Neural cell (in vitro differentiated cells): ENCODE measurements around the gene NAA15. TPM values are rescaled to one million over a fixed set of nuclear protein-coding genes. Genes with fewer than 3 reads are reported as not detected.

ENCODE experiments used
- H2AFZ ChIP-seq: fragments of 200-600, 300-800 bp; sonication (generic), shearing (Covaris generic); 2 replicates; pipeline ENCODE4 v1.6.0; 2014; ENCODE audit warnings: low read depth, mild to moderate bottlenecking, antibody characterized with exemption, low read length, moderate library complexity
- H3F3A ChIP-seq: fragments of 200-600 bp; shearing (Covaris generic); 2 replicates; pipeline ENCODE4 v1.6.1; 2016; ENCODE audit warnings: mild to moderate bottlenecking, moderate library complexity, mixed read lengths, antibody characterized with exemption, low read length; ENCODE audit not compliant: insufficient read depth, poor library complexity, severe bottlenecking
- H3K27ac ChIP-seq: fragments of 200-600, 300-800 bp; sonication (generic), shearing (Covaris generic); 2 replicates; pipeline ENCODE4 v1.5.1; 2014; ENCODE audit warnings: mild to moderate bottlenecking, low read length, moderate library complexity
- H3K27me3 ChIP-seq: fragments of 300-800, 200-600 bp; sonication (generic), shearing (Covaris generic); 2 replicates; pipeline ENCODE4 v1.6.0; 2014; ENCODE audit warnings: mild to moderate bottlenecking, low read depth, low read length, moderate library complexity; ENCODE audit not compliant: insufficient read depth
- H3K36me3 ChIP-seq: fragments of 300-800, 200-600 bp; sonication (generic), shearing (Covaris generic); 2 replicates; pipeline ENCODE4 v1.5.1; 2014; ENCODE audit warnings: mild to moderate bottlenecking, antibody characterized with exemption, low read length, moderate library complexity; ENCODE audit not compliant: insufficient read depth
- H3K4me2 ChIP-seq: fragments of 300-800, 200-600 bp; sonication (generic), shearing (Covaris generic); 2 replicates; pipeline ENCODE4 v1.6.0; 2014; ENCODE audit warnings: mild to moderate bottlenecking, low read length
- H3K4me3 ChIP-seq: fragments of 300-800, 200-600 bp; sonication (generic), shearing (Covaris generic); 2 replicates; pipeline ENCODE4 v1.5.1; 2014; ENCODE audit warnings: mild to moderate bottlenecking, low read length, moderate library complexity
- H3K79me2 ChIP-seq: fragments of 200-600 bp; shearing (Covaris generic); replicated peaks from 2 replicates; pipeline ENCODE4 v1.6.0; 2014; ENCODE audit warnings: mild to moderate bottlenecking, low read length, moderate library complexity; ENCODE audit not compliant: insufficient read depth
- H3K9ac ChIP-seq: fragments of 300-800, 200-600 bp; sonication (generic), shearing (Covaris generic); 2 replicates; pipeline ENCODE4 v1.6.1; 2016; ENCODE audit warnings: mild to moderate bottlenecking, low read length, mixed read lengths
- H3K9me2 ChIP-seq: fragments of 200-600 bp; shearing (Covaris generic); 2 replicates; pipeline ENCODE4 v1.6.1; 2016; ENCODE audit warnings: mild to moderate bottlenecking, low read length, mixed read lengths; ENCODE audit not compliant: insufficient read depth
- H3K9me3 ChIP-seq: fragments of 200-600, 300-800 bp; sonication (generic), shearing (Covaris generic); 2 replicates; pipeline ENCODE4 v1.6.1; 2016; ENCODE audit warnings: mild to moderate bottlenecking, mixed run types, low read length, moderate library complexity, mixed read lengths
- H4K20me1 ChIP-seq: fragments of 200-600 bp; shearing (Covaris generic); 2 replicates; pipeline ENCODE4 v1.6.1; 2016; ENCODE audit warnings: mild to moderate bottlenecking, mixed run types; ENCODE audit not compliant: insufficient read depth
- EP300 ChIP-seq: fragments of 450-650 bp; conservative IDR thresholded peaks from 2 replicates; pipeline ENCODE4 v1.6.1; 2014; ENCODE audit warnings: antibody characterized with exemption, mild to moderate bottlenecking, moderate library complexity; ENCODE audit not compliant: poor library complexity, severe bottlenecking
- EZH2 ChIP-seq: fragments of 200-600, 300-800 bp; shearing (Covaris generic), sonication (generic); IDR thresholded peaks from 2 replicates; pipeline ENCODE4 v1.6.1; 2014; ENCODE audit warnings: antibody characterized with exemption, low read length, borderline replicate concordance, mild to moderate bottlenecking; ENCODE audit not compliant: insufficient read depth, poor library complexity, severe bottlenecking
- MXI1 ChIP-seq: fragments of 450-650 bp; conservative IDR thresholded peaks from 2 replicates; pipeline ENCODE4 v1.6.1; 2014; ENCODE audit warnings: antibody characterized with exemption, mild to moderate bottlenecking; ENCODE audit not compliant: poor library complexity, severe bottlenecking
- POLR2AphosphoS5 ChIP-seq: IDR thresholded peaks from 2 replicates; pipeline ENCODE4 v1.6.1; 2012
- RAD21 ChIP-seq: fragments of 450-650 bp; conservative IDR thresholded peaks from 2 replicates; pipeline ENCODE4 v1.6.1; 2014; ENCODE audit warnings: antibody characterized with exemption, mild to moderate bottlenecking, moderate library complexity
- SMC3 ChIP-seq: fragments of 450-650 bp; conservative IDR thresholded peaks from 2 replicates; pipeline ENCODE4 v1.6.1; 2014; ENCODE audit warnings: antibody characterized with exemption, mild to moderate bottlenecking, moderate library complexity; ENCODE audit not compliant: poor library complexity
- TAF1 ChIP-seq: IDR thresholded peaks from 2 replicates; pipeline ENCODE4 v1.6.1; 2012; ENCODE audit warnings: low read depth
- polyA plus RNA-seq: library from polyadenylated mRNA; depleted of rRNA; stranded (reverse); fragments of >200 nt; gene quantifications from 2 replicates; pipeline ENCODE4 v1.2.3, GENCODE V29; 2014
- TF ChIP-seq, protein P1 (sequence below): fragments of 450-650 bp; IDR thresholded peaks from 2 replicates; pipeline ENCODE4 v1.5.1; 2014; ENCODE audit warnings: antibody characterized with exemption, mild to moderate bottlenecking, moderate library complexity; ENCODE audit not compliant: poor library complexity, severe bottlenecking
- TF ChIP-seq, protein P2 (sequence below): IDR thresholded peaks from 2 replicates; pipeline ENCODE4 v1.6.1; 2012; ENCODE audit warnings: borderline replicate concordance

The NAA15 gene
- polyA plus RNA-seq, 1 donor from 2014 or later = 12.5 TPM

DNA sequence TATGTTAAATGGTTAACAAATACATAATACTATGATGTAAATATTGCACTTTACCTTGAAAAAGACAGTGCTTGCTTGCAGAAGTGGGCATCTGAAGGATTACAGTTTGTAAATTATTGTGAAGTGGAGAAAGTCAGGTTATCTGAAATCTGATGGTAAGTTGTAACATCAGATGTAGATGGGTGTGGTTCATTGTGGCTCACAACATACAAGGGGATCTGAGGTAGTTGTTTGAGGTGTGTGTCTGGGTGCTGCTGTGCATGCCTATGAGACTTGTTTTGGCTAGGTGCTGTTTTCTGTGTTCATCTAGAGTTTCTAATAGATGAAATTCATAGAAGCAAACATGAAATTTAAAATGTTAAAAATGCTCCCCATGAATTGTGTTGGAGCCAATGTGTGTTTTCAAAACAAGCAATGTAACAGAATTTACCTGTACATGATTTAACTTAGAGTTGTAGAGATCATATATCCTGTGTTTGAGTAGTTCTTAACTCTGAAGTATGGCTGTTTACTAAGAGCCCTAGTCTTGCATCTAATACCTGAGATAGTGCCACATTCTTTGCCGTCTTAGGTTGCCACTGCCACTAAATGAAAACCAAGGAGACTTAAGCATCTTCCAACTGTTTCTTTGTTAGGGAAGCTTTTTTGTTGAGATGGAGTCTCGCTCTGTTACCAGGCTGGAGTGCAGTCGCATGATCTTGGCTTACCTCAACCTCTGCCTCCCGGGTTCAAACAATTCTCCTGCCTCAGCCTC lies 12.9 kb downstream of the NAA15 start:
- Histone ChIP-seq H3K27me3 (no peaks in the 10 kb centered on the region), H3F3A (no peaks in the 10 kb centered on the region), H3K4me2 (no peak overlapping the region), H3K27ac (no peak overlapping the region), H3K9me2 (no peaks in the 10 kb centered on the region), H2AFZ (no peak overlapping the region), H4K20me1 (peaks cover 3% of the 10 kb centered on the region), H3K36me3 (no peaks in the 10 kb centered on the region), H3K4me3 (no peak overlapping the region), H3K9me3 (no peaks in the 10 kb centered on the region), H3K9ac (no peak overlapping the region), H3K79me2 (peaks cover 79% of the 10 kb centered on the region)
- TF ChIP-seq RAD21 (no peak), POLR2AphosphoS5 (no peak), SMC3 (no peak), EZH2 (no peak), EP300 (no peak), MXI1 (no peak), TAF1 (no peak)
- TF ChIP-seq, protein P1, sequence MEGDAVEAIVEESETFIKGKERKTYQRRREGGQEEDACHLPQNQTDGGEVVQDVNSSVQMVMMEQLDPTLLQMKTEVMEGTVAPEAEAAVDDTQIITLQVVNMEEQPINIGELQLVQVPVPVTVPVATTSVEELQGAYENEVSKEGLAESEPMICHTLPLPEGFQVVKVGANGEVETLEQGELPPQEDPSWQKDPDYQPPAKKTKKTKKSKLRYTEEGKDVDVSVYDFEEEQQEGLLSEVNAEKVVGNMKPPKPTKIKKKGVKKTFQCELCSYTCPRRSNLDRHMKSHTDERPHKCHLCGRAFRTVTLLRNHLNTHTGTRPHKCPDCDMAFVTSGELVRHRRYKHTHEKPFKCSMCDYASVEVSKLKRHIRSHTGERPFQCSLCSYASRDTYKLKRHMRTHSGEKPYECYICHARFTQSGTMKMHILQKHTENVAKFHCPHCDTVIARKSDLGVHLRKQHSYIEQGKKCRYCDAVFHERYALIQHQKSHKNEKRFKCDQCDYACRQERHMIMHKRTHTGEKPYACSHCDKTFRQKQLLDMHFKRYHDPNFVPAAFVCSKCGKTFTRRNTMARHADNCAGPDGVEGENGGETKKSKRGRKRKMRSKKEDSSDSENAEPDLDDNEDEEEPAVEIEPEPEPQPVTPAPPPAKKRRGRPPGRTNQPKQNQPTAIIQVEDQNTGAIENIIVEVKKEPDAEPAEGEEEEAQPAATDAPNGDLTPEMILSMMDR = no peak
- TF ChIP-seq, protein P2, sequence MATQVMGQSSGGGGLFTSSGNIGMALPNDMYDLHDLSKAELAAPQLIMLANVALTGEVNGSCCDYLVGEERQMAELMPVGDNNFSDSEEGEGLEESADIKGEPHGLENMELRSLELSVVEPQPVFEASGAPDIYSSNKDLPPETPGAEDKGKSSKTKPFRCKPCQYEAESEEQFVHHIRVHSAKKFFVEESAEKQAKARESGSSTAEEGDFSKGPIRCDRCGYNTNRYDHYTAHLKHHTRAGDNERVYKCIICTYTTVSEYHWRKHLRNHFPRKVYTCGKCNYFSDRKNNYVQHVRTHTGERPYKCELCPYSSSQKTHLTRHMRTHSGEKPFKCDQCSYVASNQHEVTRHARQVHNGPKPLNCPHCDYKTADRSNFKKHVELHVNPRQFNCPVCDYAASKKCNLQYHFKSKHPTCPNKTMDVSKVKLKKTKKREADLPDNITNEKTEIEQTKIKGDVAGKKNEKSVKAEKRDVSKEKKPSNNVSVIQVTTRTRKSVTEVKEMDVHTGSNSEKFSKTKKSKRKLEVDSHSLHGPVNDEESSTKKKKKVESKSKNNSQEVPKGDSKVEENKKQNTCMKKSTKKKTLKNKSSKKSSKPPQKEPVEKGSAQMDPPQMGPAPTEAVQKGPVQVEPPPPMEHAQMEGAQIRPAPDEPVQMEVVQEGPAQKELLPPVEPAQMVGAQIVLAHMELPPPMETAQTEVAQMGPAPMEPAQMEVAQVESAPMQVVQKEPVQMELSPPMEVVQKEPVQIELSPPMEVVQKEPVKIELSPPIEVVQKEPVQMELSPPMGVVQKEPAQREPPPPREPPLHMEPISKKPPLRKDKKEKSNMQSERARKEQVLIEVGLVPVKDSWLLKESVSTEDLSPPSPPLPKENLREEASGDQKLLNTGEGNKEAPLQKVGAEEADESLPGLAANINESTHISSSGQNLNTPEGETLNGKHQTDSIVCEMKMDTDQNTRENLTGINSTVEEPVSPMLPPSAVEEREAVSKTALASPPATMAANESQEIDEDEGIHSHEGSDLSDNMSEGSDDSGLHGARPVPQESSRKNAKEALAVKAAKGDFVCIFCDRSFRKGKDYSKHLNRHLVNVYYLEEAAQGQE = no peak

DNA sequence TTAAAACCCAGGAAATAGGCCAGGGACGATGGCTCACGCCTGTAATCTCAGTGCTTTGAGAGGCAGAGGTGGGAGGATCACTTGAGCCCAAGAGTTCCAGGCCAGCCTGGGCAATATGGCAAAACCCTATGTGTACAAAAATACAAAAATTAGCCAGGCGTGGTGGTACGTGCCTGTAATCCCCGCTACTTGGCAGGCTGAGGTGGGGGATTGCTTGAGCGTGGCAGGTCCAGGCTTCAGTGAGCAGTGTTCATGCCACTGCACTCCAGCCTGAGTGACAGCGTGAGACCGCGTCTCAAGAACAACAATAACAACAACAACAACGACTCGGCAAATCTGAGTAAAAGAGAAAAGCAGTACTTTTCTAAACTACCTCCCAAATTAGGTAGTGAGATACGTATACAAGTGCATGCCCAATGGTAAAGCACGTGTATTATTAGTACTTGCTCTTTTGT lies 13.9 kb downstream of the NAA15 start:
- Histone ChIP-seq H4K20me1 (peaks cover 3% of the 10 kb centered on the region), H3F3A (no peaks in the 10 kb centered on the region), H3K79me2 (peaks cover 81% of the 10 kb centered on the region), H3K9ac (no peak overlapping the region), H3K9me2 (no peaks in the 10 kb centered on the region), H3K27me3 (no peaks in the 10 kb centered on the region), H2AFZ (no peak overlapping the region), H3K36me3 (no peaks in the 10 kb centered on the region), H3K9me3 (no peaks in the 10 kb centered on the region), H3K4me3 (no peak overlapping the region), H3K4me2 (no peak overlapping the region), H3K27ac (no peak overlapping the region)
- TF ChIP-seq, protein P1 = no peak
- TF ChIP-seq EZH2 (no peak), TAF1 (no peak), MXI1 (no peak), EP300 (no peak), POLR2AphosphoS5 (no peak), RAD21 (no peak), SMC3 (no peak)
- TF ChIP-seq, protein P2 = no peak
